ENCODE data around the gene NDOR1. TPM values are rescaled to one million over a fixed set of nuclear protein-coding genes. Genes with fewer than 3 reads are reported as not detected.

The NDOR1 gene
- total and polyA plus RNA-seq, 2 of the 8 experiments (the other 6 are each of a cell fraction or from before 2014, with no cell fraction given), result 25.7 to 32.3 TPM

DNA sequence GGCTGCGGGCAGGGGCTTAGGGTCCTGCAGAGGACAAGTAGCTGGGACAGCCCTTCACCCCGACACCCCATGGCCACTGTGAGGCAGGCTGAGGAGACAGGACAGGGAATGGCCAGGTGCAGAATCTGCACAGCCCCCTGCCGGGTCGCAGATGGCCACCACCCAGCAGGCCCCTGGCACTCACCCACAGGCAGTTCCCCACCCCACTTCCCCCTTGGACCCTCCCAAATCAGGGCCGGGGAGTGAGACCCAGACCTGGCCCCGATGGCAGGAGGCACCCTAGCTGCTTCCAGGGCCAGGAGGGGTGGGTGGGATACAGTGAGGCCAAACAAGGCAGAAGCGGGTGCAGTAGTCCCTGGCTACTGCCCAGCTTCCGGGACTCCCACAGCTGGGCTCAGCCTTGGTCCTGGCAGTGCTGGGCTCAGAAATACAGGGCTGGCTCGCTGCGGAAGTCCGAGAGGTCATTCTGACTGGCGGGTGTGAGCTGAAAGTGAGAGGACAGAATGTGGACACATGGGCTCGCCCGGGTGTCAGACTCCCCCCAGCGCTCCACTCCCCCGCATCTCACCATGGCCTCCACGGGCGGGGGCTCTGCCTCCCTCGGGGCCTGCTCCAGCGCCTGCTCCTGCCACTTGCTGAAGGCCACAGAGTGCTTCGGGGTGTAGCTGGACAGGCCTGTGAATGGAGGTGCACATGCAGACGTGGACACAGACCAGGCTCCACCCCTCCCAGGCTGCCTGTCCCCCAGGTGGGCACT, 13.6 kb upstream of the NDOR1 start:
- no peak overlapping the region for H2BK20ac ChIP-seq (ENCODE audit: low read length)
- H3K23me2 ChIP-seq (ENCODE audit: low read depth, low read length), result peaks cover 8% of the 10 kb centered on the region; the same call in 1 of the 2 replicates
- H3K4me1 ChIP-seq (replicated peaks in 1 of 4; ENCODE audit: control insufficient read depth in 3 of 4, insufficient read depth in 4 of 4, low read length in 3 of 4), result peaks cover 0 to 34% (median 10%) of the 10 kb centered on the region in 4 experiments; a peak in 6 of 7 replicates
- no peak overlapping the region for H4K91ac ChIP-seq (replicated peaks; ENCODE audit: insufficient read length, low read length)
- H3K18ac ChIP-seq (ENCODE audit: extremely low read depth, low read length), result no peak overlapping the region
- WGBS, 2 experiments (ENCODE audit: extremely low coverage in 1 of 2, insufficient coverage in 1 of 2, insufficient read length in 1 of 2, insufficient replicate concordance in 2 of 2, low coverage in 1 of 2, low lambda C conversion rate in 2 of 2, missing lambda C conversion rate in 1 of 2), result 93% methylated on average over 16 of the region's 22 CpGs; no CpG with 5 or more reads in 1 of the 2 experiments
- H2AK5ac ChIP-seq (ENCODE audit: low read depth, low read length), result no peak overlapping the region
- no peak overlapping the region for H3K14ac ChIP-seq (ENCODE audit: insufficient read length)
- no peak overlapping the region for H2AFZ ChIP-seq (ENCODE audit: low read length)
- no peak overlapping the region for H3K27ac ChIP-seq (ENCODE audit: low read depth, low read length)
- H3K23ac ChIP-seq (ENCODE audit: insufficient read length), result no peak overlapping the region
- H3K9ac ChIP-seq (replicated peaks in 1 of 4; ENCODE audit: extremely low read depth in 1 of 4, low read depth in 3 of 4, low read length in 3 of 4), result no peak overlapping the region
- H2BK120ac ChIP-seq (replicated peaks; ENCODE audit: low read depth, low read length), result no peak overlapping the region
- H3K36me3 ChIP-seq (ENCODE audit: control insufficient read depth in 2 of 4, insufficient read depth in 4 of 4, low read length in 3 of 4), result peaks cover 0 to 4% (median 1%) of the 10 kb centered on the region in 4 experiments; a peak in 2 of 8 replicates
- no peak overlapping the region; the same call in 1 of the 2 replicates for H4K8ac ChIP-seq (ENCODE audit: extremely low read depth, insufficient read depth, low read length)
- no peak overlapping the region for H4K5ac ChIP-seq (ENCODE audit: insufficient read length, low read depth, low read length)
- no peak overlapping the region for H3K4me3 ChIP-seq (ENCODE audit: extremely low read depth in 1 of 4, insufficient read depth in 2 of 4, low read depth in 3 of 4, low read length in 4 of 4)
- H3K9me3 ChIP-seq (ENCODE audit: insufficient read depth in 2 of 2, low read depth in 1 of 2, low read length in 1 of 2), result no peaks in the 10 kb centered on the region
- H2BK12ac ChIP-seq (ENCODE audit: low read depth, low read length), result no peak overlapping the region
- DNase-seq (ENCODE audit: low read depth in 1 of 2, low spot score in 2 of 2), result no peak
- H3K79me1 ChIP-seq (ENCODE audit: low read depth, low read length), result peaks cover 10% of the 10 kb centered on the region
- FAIRE-seq, result no peak
- ChIA-PET POLR2A (ENCODE audit: partially characterized antibody) (interaction anchor here (0.8 to 11.0 kb wide), 10 partner anchors 10 to 62 kb away, joined by 3 to 107 read pairs (median 4); partner anchors contain the start of genes NDOR1, RNF224, TMEM203 and TPRN), CTCF (ENCODE audit: partially characterized antibody) (interaction anchor here (1.1 to 14.0 kb wide), 7 partner anchors 7 to 61 kb away, joined by 3 to 204 read pairs (median 5); partner anchors contain the start of genes CYSRT1, LRRC26, RNF208 and RNF224)
- H2BK15ac ChIP-seq (ENCODE audit: low read length), result no peak overlapping the region
- H3K4me2 ChIP-seq (ENCODE audit: insufficient read depth in 1 of 2, low read depth in 2 of 2, low read length in 2 of 2), result no peak overlapping the region
- no peak overlapping the region for H3K4ac ChIP-seq (replicated peaks; ENCODE audit: insufficient read length, low read depth, low read length)
- H3K56ac ChIP-seq (replicated peaks; ENCODE audit: insufficient read length, low read depth, low read length), result no peak overlapping the region
- H3K79me2 ChIP-seq (ENCODE audit: control insufficient read depth in 1 of 2, insufficient read depth in 2 of 2, low read length in 2 of 2), result peaks cover 0 to 27% of the 10 kb centered on the region in 2 experiments; a peak in 2 of 4 replicates
- peaks cover 15 to 37% of the 10 kb centered on the region in 2 experiments for H4K20me1 ChIP-seq (replicated peaks in 1 of 2; ENCODE audit: control insufficient read depth in 1 of 2, insufficient read depth in 2 of 2, low read length in 2 of 2)
- H2BK5ac ChIP-seq (ENCODE audit: low read depth, low read length), result no peak overlapping the region
- H3K27me3 ChIP-seq (replicated peaks in 1 of 4; ENCODE audit: control insufficient read depth in 3 of 4, extremely low read depth in 1 of 4, insufficient read depth in 3 of 4, low read length in 3 of 4), result no peaks in the 10 kb centered on the region
- TF ChIP-seq CBX8 (IDR thresholded peaks at IDR 0.05; ENCODE audit: borderline replicate concordance, low read depth, low read length) (no peak), TCF12 (IDR thresholded peaks at IDR 0.05; ENCODE audit: low read depth, low read length) (no peak), GABPA (IDR thresholded peaks at IDR 0.05; ENCODE audit: borderline replicate concordance, insufficient read depth, low read length) (no peak), JUND (IDR thresholded peaks at IDR 0.05; ENCODE audit: low read length) (no peak), SIRT6 (IDR thresholded peaks at IDR 0.05; ENCODE audit: low read length) (no peak), BACH1 (IDR thresholded peaks at IDR 0.05; ENCODE audit: low read length) (no peak), RFX5 (IDR thresholded peaks at IDR 0.05; ENCODE audit: borderline replicate concordance, low read depth, low read length) (no peak), FOSL1 (IDR thresholded peaks at IDR 0.05; ENCODE audit: insufficient read depth, low read depth, low read length) (no peak), SP2 (IDR thresholded peaks at IDR 0.05; ENCODE audit: low read length) (no peak), SIN3A (conservative IDR thresholded peaks at IDR 0.05 in 1 of 2, IDR thresholded peaks at IDR 0.05 in 1 of 2; ENCODE audit: low read depth in 1 of 2, low read length in 2 of 2) (no peak), SRF (IDR thresholded peaks at IDR 0.05; ENCODE audit: low read depth, low read length) (no peak), KDM4A (IDR thresholded peaks at IDR 0.05; ENCODE audit: low read depth, low read length, severe bottlenecking) (no peak)

Measured in H1 (cell line).